MM.1S (cell line): ENCODE results near the gene KCNH4.

ENCODE experiments used
- DNase-seq: peaks from one replicate; pipeline ENCODE4 v3.0.0-alpha.2; 2015
- H2AFZ ChIP-seq: fragments of 300-600 bp; sonication (generic); 2 replicates; pipeline ENCODE4 v1.6.0; 2016; ENCODE audit warnings: antibody characterized with exemption, low read length
- H3F3A ChIP-seq: fragments of 300-600 bp; sonication (generic); 2 replicates; pipeline ENCODE4 v1.6.1; 2016; ENCODE audit warnings: mild to moderate bottlenecking, antibody characterized with exemption, low read length, moderate library complexity, mixed read lengths; ENCODE audit not compliant: insufficient read depth
- H3K27ac ChIP-seq: fragments of 300-600 bp; sonication (generic); 2 replicates; pipeline ENCODE4 v1.5.1; 2016; ENCODE audit warnings: mild to moderate bottlenecking, low read length
- H3K27me3 ChIP-seq: fragments of 300-600 bp; sonication (generic); replicated peaks from 2 replicates; pipeline ENCODE4 v1.6.0; 2016; ENCODE audit warnings: low read length; ENCODE audit not compliant: insufficient read depth
- H3K36me3 ChIP-seq: fragments of 300-600 bp; sonication (generic); replicated peaks from 2 replicates; pipeline ENCODE4 v1.6.1; 2016; ENCODE audit warnings: mild to moderate bottlenecking, low read length, mixed read lengths; ENCODE audit not compliant: insufficient read depth
- H3K4me1 ChIP-seq: fragments of 300-600 bp; sonication (generic); 2 replicates; pipeline ENCODE4 v1.6.1; 2016; ENCODE audit warnings: low read length, mixed read lengths
- H3K4me2 ChIP-seq: fragments of 300-600 bp; sonication (generic); 2 replicates; pipeline ENCODE4 v1.6.0; 2016; ENCODE audit warnings: low read depth, low read length
- H3K4me3 ChIP-seq: fragments of 300-600 bp; sonication (generic); 2 replicates; pipeline ENCODE4 v1.5.1; 2016; ENCODE audit warnings: low read length, mixed read lengths
- H3K79me2 ChIP-seq: fragments of 300-600 bp; sonication (generic); 2 replicates; pipeline ENCODE4 v1.6.1; 2016; ENCODE audit warnings: mixed run types, low read length, mixed read lengths
- H3K9ac ChIP-seq: fragments of 300-600 bp; sonication (generic); 2 replicates; pipeline ENCODE4 v1.6.1; 2016; ENCODE audit warnings: low read length, mixed read lengths
- H3K9me2 ChIP-seq: fragments of 300-600 bp; sonication (generic); replicated peaks from 2 replicates; pipeline ENCODE4 v1.6.1; 2016; ENCODE audit warnings: mild to moderate bottlenecking, low read length, mixed read lengths; ENCODE audit not compliant: insufficient read depth
- H3K9me3 ChIP-seq: fragments of 300-600 bp; sonication (generic); replicated peaks from 2 replicates; pipeline ENCODE4 v1.6.1; 2016; ENCODE audit warnings: mild to moderate bottlenecking, low read length, mixed read lengths; ENCODE audit not compliant: insufficient read depth
- H4K20me1 ChIP-seq: fragments of 300-600 bp; sonication (generic); 2 replicates; pipeline ENCODE4 v1.6.1; 2016; ENCODE audit warnings: mild to moderate bottlenecking, low read length, moderate library complexity, mixed read lengths; ENCODE audit not compliant: insufficient read depth
- CTCF ChIP-seq: fragments of 300-600 bp; sonication (generic); IDR thresholded peaks from 2 replicates; pipeline ENCODE4 v1.5.1; 2016; ENCODE audit warnings: antibody characterized with exemption, low read length, mixed read lengths
- EZH2 ChIP-seq: fragments of 300-600 bp; sonication (generic); optimal IDR thresholded peaks from 2 replicates; pipeline ENCODE3; 2017; ENCODE audit warnings: low read depth, mild to moderate bottlenecking, antibody characterized with exemption, low read length, mixed read lengths
- EZH2phosphoT487 ChIP-seq: fragments of 300-600 bp; sonication (generic); IDR thresholded peaks from 2 replicates; pipeline ENCODE4 v1.6.1; 2018; ENCODE audit warnings: antibody characterized with exemption, low read length

Gene KCNH4

GRCh38 chr17:42111871-42112551 lies 68.9 kb downstream of the KCNH4 start:
- peaks cover 38% of the 10 kb centered on the region for H3F3A ChIP-seq
- H3K27ac ChIP-seq: peak overlapping the region; percentile 85
- no peaks in the 10 kb centered on the region for H3K9me3 ChIP-seq
- H4K20me1 ChIP-seq: no peaks in the 10 kb centered on the region
- H3K36me3 ChIP-seq: no peaks in the 10 kb centered on the region
- DNase-seq: no peak
- peak overlapping the region; percentile 13; the same call in 1 of the 2 replicates for H3K4me3 ChIP-seq
- H3K9ac ChIP-seq: peak overlapping the region; percentile 34; the same call in 1 of the 2 replicates
- peaks cover 6% of the 10 kb centered on the region; the same call in 1 of the 2 replicates for H3K79me2 ChIP-seq
- H3K9me2 ChIP-seq: no peaks in the 10 kb centered on the region
- H2AFZ ChIP-seq: peak overlapping the region; percentile 6; the same call in 1 of the 2 replicates
- H3K27me3 ChIP-seq: no peaks in the 10 kb centered on the region
- peak overlapping the region; percentile 49 for H3K4me2 ChIP-seq
- H3K4me1 ChIP-seq: peaks cover 44% of the 10 kb centered on the region
- TF ChIP-seq EZH2 (no peak), EZH2phosphoT487 (no peak), CTCF (no peak)

GRCh38 chr17:42111265-42111636 lies 69.7 kb downstream of the KCNH4 start:
- peaks cover 6% of the 10 kb centered on the region; the same call in 1 of the 2 replicates for H3K79me2 ChIP-seq
- no peak overlapping the region for H2AFZ ChIP-seq
- TF ChIP-seq EZH2phosphoT487: no peak
- no peaks in the 10 kb centered on the region for H3K36me3 ChIP-seq
- no peaks in the 10 kb centered on the region for H3K27me3 ChIP-seq
- H3K9me3 ChIP-seq: no peaks in the 10 kb centered on the region
- H3F3A ChIP-seq: peaks cover 31% of the 10 kb centered on the region
- H3K4me1 ChIP-seq: peaks cover 41% of the 10 kb centered on the region
- H3K9ac ChIP-seq: no peak overlapping the region
- no peak overlapping the region for H3K4me2 ChIP-seq
- DNase-seq: no peak
- H3K9me2 ChIP-seq: no peaks in the 10 kb centered on the region
- no peak overlapping the region for H3K27ac ChIP-seq
- no peaks in the 10 kb centered on the region for H4K20me1 ChIP-seq
- no peak overlapping the region for H3K4me3 ChIP-seq

- Histone ChIP-seq H3K4me2 (no peak overlapping the region), H4K20me1 (no peaks in the 10 kb centered on the region), H3K9ac (no peak overlapping the region), H3K27me3 (no peaks in the 10 kb centered on the region), H3K9me3 (no peaks in the 10 kb centered on the region), H2AFZ (no peak overlapping the region), H3K4me3 (no peak overlapping the region), H3K36me3 (no peaks in the 10 kb centered on the region), H3K79me2 (peaks cover 6% of the 10 kb centered on the region; the same call in 1 of the 2 replicates), H3K4me1 (peaks cover 36% of the 10 kb centered on the region), H3K9me2 (no peaks in the 10 kb centered on the region), H3K27ac (no peak overlapping the region), H3F3A (peaks cover 25% of the 10 kb centered on the region)
- DNase-seq: no peak
- TF ChIP-seq CTCF: no peak
Observed at GRCh38 chr17:42110301-42111264, 70.4 kb downstream of the KCNH4 start.
